ENCODE measurements around the gene MPP7.

The MPP7 gene

GRCh38 chr10:28279878-28280277 lies 23.0 kb downstream of the MPP7 start:
- H3K4me3 ChIP-seq (ENCODE audit: low read depth, low read length): no peak overlapping the region
- TF ChIP-seq CTCF (IDR thresholded peaks at IDR 0.05; ENCODE audit: insufficient read depth, low read depth, low read length, missing control alignments): no peak
- no peak for DNase-seq (ENCODE audit: low read depth)

- no peak for DNase-seq (ENCODE audit: low read depth)
- TF ChIP-seq CTCF (IDR thresholded peaks at IDR 0.05; ENCODE audit: insufficient read depth, low read depth, low read length, missing control alignments): no peak
- no peak overlapping the region for H3K4me3 ChIP-seq (ENCODE audit: low read depth, low read length)
Observed at GRCh38 chr10:28278842-28279241, 24.0 kb downstream of the MPP7 start.

GRCh38 chr10:28276384-28276783 lies 26.5 kb downstream of the MPP7 start:
- TF ChIP-seq CTCF (IDR thresholded peaks at IDR 0.05; ENCODE audit: insufficient read depth, low read depth, low read length, missing control alignments): no peak
- H3K4me3 ChIP-seq (ENCODE audit: low read depth, low read length): no peak overlapping the region
- DNase-seq (ENCODE audit: low read depth): no peak

GRCh38 chr10:28274475-28274874 lies 28.4 kb downstream of the MPP7 start:
- DNase-seq (ENCODE audit: low read depth): no peak
- TF ChIP-seq CTCF (IDR thresholded peaks at IDR 0.05; ENCODE audit: insufficient read depth, low read depth, low read length, missing control alignments): no peak
- H3K4me3 ChIP-seq (ENCODE audit: low read depth, low read length): no peak overlapping the region

GRCh38 chr10:28273343-28273742 lies 29.5 kb downstream of the MPP7 start:
- DNase-seq (ENCODE audit: low read depth): no peak
- no peak for TF ChIP-seq CTCF (IDR thresholded peaks at IDR 0.05; ENCODE audit: insufficient read depth, low read depth, low read length, missing control alignments)
- no peak overlapping the region for H3K4me3 ChIP-seq (ENCODE audit: low read depth, low read length)

GRCh38 chr10:28269842-28270456 lies 32.9 kb downstream of the MPP7 start:
- no peak for DNase-seq (ENCODE audit: low read depth)
- TF ChIP-seq CTCF (IDR thresholded peaks at IDR 0.05; ENCODE audit: insufficient read depth, low read depth, low read length, missing control alignments): no peak
- no peak overlapping the region for H3K4me3 ChIP-seq (ENCODE audit: low read depth, low read length)
